Measurements from ENCODE around the gene ZNF862. TPM values are rescaled to one million over a fixed set of nuclear protein-coding genes. Genes with fewer than 3 reads are reported as not detected.

ZNF862 gene
- total RNA-seq, 1 donor, result 8.7 TPM

Small RNAs within 50 kb of the gene (small RNA-seq; reads per million reads assigned to genes)
- gene AC093458.1, result not detected

Other genes with a start within 250 kb of the ZNF862 start
- gene ZNF467, start 64.8 kb upstream of the ZNF862 start, total RNA-seq, result not detected in 2 replicates
- gene ATP6V0E2, start 35.6 kb downstream of the ZNF862 start, total RNA-seq, result 27.9 and 28.3 TPM in 2 replicates

Measured in osteoblast (primary cell).